AG04450 (cell line): Measurements from ENCODE around the gene ALPG. TPM values are rescaled to one million over a fixed set of nuclear protein-coding genes. Genes with fewer than 3 reads are reported as not detected.
"Not testable (repeated sequence)": the region's sequence is repeated elsewhere in the genome, so short reads cannot be mapped to it uniquely, and the experiment has no call there.

ENCODE experiments used
- CTCF ChIA-PET: fragments of 300-600, 350-600 bp; formaldehyde crosslinking; extraction: SDS; loops from one replicate; lab custom pipeline; 2022; ENCODE audit warnings: antibody characterized with exemption, inconsistent platforms; lab: Charles Lee
- POLR2A ChIA-PET: fragments of 350-600 bp; formaldehyde crosslinking; extraction: SDS; loops from one replicate; lab custom pipeline; 2021; ENCODE audit warnings: antibody characterized with exemption, inconsistent platforms; lab: Yijun Ruan, JAX
- DNase-seq: peaks from one replicate; pipeline ENCODE4 v3.0.0-alpha.2; 2011; ENCODE audit warnings: low read depth, low spot score
- H3K27ac ChIP-seq: one replicate; pipeline ENCODE4 v1.5.1; 2012; ENCODE audit warnings: low read depth, low read length, control low read depth
- H3K27me3 ChIP-seq: one replicate; pipeline ENCODE4 v1.6.0; 2012; ENCODE audit warnings: low read length; ENCODE audit not compliant: control insufficient read depth, insufficient read depth
- H3K4me3 ChIP-seq: 2 replicates; pipeline ENCODE4 v1.5.1; 2011; ENCODE audit warnings: mild to moderate bottlenecking, low read depth, low read length, control low read depth
- H3K9me3 ChIP-seq: 2 replicates; pipeline ENCODE4 v1.5.1; 2012; ENCODE audit warnings: low read length; ENCODE audit not compliant: control insufficient read depth, insufficient read depth
- polyA plus RNA-seq: library from polyadenylated mRNA; depleted of rRNA; stranded (reverse); fragments of >200 nt; gene quantifications from 2 replicates; pipeline ENCODE4 v1.2.3, GENCODE V29; 2011
- TF ChIP-seq, protein P1 (sequence below): IDR thresholded peaks from 2 replicates; pipeline ENCODE4 v1.5.1; 2011; ENCODE audit warnings: low read depth, low read length, control low read depth, inconsistent platforms

The ALPG gene
- polyA plus RNA-seq, 1 experiment, result not detected

DNA sequence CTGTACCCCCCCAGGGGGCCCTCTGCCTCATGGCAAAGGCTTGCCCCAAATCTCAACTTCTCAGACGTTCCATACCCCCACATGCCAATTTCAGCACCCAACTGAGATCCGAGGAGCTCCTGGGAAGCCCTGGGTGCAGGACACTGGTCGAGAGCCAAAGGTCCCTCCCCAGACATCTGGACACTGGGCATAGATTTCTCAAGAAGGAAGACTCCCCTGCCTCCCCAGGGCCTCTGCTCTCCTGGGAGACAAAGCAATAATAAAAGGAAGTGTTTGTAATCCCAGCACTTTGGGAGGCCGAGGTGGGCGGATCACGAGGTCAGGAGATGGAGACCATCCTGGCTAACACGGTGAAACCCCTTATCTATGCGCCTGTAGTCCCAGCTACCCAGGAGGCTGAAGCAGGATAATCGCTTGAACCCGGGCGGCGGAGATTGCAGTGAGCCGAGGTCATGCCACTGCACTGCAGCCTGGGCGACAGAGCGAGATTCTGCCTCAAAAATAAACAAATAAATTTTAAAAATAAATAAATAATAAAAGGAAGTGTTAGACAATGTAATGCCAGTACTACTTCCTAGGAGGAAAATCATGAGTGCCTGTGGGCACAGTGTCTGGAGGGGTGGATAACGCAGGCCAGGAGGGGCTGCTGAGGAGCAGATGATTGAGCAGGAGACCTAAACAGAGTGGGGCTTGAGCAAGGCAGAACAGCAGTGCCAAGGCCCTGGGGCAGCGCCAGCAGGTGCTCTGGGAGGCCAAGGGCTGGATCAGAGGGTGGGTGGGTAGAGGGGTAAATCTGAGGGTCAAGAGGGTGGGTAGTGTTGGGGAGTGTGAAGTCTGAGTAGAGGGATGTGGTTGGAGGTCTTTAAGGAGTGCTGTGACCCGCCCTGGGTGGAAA is 24.1 kb upstream of the ALPG start:
- CTCF ChIA-PET, result no interaction called here
- no peak for DNase-seq
- no peaks in the 10 kb centered on the region; the same call in 1 of the 2 replicates for H3K9me3 ChIP-seq
- H3K27me3 ChIP-seq, result peaks cover 50% of the 10 kb centered on the region
- no peak overlapping the region for H3K4me3 ChIP-seq
- TF ChIP-seq, protein P1, sequence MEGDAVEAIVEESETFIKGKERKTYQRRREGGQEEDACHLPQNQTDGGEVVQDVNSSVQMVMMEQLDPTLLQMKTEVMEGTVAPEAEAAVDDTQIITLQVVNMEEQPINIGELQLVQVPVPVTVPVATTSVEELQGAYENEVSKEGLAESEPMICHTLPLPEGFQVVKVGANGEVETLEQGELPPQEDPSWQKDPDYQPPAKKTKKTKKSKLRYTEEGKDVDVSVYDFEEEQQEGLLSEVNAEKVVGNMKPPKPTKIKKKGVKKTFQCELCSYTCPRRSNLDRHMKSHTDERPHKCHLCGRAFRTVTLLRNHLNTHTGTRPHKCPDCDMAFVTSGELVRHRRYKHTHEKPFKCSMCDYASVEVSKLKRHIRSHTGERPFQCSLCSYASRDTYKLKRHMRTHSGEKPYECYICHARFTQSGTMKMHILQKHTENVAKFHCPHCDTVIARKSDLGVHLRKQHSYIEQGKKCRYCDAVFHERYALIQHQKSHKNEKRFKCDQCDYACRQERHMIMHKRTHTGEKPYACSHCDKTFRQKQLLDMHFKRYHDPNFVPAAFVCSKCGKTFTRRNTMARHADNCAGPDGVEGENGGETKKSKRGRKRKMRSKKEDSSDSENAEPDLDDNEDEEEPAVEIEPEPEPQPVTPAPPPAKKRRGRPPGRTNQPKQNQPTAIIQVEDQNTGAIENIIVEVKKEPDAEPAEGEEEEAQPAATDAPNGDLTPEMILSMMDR, result no peak
- no peak overlapping the region for H3K27ac ChIP-seq
- POLR2A ChIA-PET, result no interaction called here

GRCh38 chr2:232384466-232384865 is 22.2 kb upstream of the ALPG start:
- H3K4me3 ChIP-seq, result no peak overlapping the region
- ChIA-PET POLR2A (no interaction called here), CTCF (no interaction called here)
- TF ChIP-seq, protein P1, result no peak
- peaks cover 64% of the 10 kb centered on the region for H3K27me3 ChIP-seq
- H3K9me3 ChIP-seq, result no peaks in the 10 kb centered on the region; the same call in 1 of the 2 replicates
- no peak overlapping the region for H3K27ac ChIP-seq
- no peak for DNase-seq

DNA sequence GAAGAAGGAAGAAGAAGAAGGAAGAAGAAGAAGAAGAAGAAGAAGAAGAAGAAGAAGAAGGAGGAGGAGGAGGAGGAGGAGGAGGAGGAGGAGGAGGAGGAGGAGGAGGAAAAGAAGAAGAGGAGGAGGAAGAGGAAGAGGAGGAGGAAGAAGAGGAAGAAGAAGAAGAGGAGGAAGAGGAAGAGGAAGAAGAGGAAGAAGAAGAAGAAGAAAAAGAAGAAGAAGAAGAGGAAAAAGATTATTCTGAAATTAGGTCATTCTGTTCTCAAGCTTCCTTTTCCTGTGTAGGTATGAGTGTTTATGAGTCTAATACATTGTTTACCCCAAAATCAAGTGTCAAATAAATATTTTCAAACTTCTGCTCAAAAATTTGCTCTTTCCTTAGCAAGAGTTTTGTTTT is 21.6 kb upstream of the ALPG start:
- H3K9me3 ChIP-seq, DNase-seq, H3K4me3 ChIP-seq, CTCF ChIA-PET, POLR2A ChIA-PET, H3K27ac ChIP-seq: not testable (repeated sequence)
- H3K27me3 ChIP-seq, result peaks cover 67% of the 10 kb centered on the region

- POLR2A ChIA-PET, result interaction anchor here (0.6 kb wide), 1 partner anchor 13 kb away, joined by 3 read pairs; no protein-coding TSS in a partner anchor
- no peak overlapping the region for H3K27ac ChIP-seq
- H3K4me3 ChIP-seq, result no peak overlapping the region
- peak; percentile 50 for DNase-seq
- peaks cover 74% of the 10 kb centered on the region for H3K27me3 ChIP-seq
- CTCF ChIA-PET, result interaction anchor here (1.1 kb wide), 1 partner anchor 61 kb away, joined by 3 read pairs; no protein-coding TSS in a partner anchor
- TF ChIP-seq, protein P1, result no peak
- no peaks in the 10 kb centered on the region; the same call in 1 of the 2 replicates for H3K9me3 ChIP-seq
These were observed 20.8 kb upstream of the ALPG start for GRCh38 chr2:232385660-232386489.

DNA sequence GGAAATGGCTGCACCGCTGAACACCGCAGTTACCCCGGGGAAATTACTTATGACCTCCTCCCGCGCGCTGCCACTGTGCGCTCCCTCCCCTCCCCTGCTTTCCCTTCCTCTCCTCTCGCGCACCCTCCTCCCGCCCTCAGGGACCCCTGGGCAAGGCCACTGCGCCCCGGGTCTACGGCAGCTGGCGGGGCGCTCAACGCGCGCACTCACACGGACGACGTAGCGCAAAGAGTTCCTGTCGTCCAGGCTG is 20.2 kb upstream of the ALPG start:
- TF ChIP-seq, protein P1, result no peak
- peaks cover 78% of the 10 kb centered on the region for H3K27me3 ChIP-seq
- H3K27ac ChIP-seq, result no peak overlapping the region
- DNase-seq, result no peak
- ChIA-PET CTCF (interaction anchor here (1.1 kb wide), 1 partner anchor 60 kb away, joined by 3 read pairs; no protein-coding TSS in a partner anchor), POLR2A (interaction anchor here (0.6 kb wide), 1 partner anchor 14 kb away, joined by 3 read pairs; no protein-coding TSS in a partner anchor)
- no peaks in the 10 kb centered on the region; the same call in 1 of the 2 replicates for H3K9me3 ChIP-seq
- H3K4me3 ChIP-seq, result no peak overlapping the region
